GM23338 (cell line): ENCODE measurements around the gene USP9Y. TPM values are rescaled to one million over a fixed set of nuclear protein-coding genes. Genes with fewer than 3 reads are reported as not detected.
A peak's percentile ranks its signal among the peaks of the same experiment; 100 is the strongest.

ENCODE experiments used
- ATAC-seq: fragments of 200-7000 bp; cut with Tn5 transposase; 3 replicates; pipeline ENCODE4 v1.9.1; 2020
- DNase-seq: peaks from one replicate; pipeline ENCODE4 v3.0.0-alpha.2; 2015; ENCODE audit warnings: low spot score
- H2AFZ ChIP-seq: fragments of 200-600 bp; sonication (generic); 2 replicates; pipeline ENCODE4 v1.8.0; 2016; ENCODE audit warnings: antibody characterized with exemption, mild to moderate bottlenecking, moderate library complexity
- H3F3A ChIP-seq: fragments of 200-600 bp; sonication (generic); replicated peaks from 2 replicates; pipeline ENCODE4 v1.8.0; 2017; ENCODE audit warnings: antibody characterized with exemption, mixed run types, low read depth
- H3K27ac ChIP-seq: fragments of 200-600 bp; sonication (generic); 2 replicates; pipeline ENCODE4 v1.6.1; 2016; ENCODE audit warnings: low read depth
- H3K27me3 ChIP-seq: fragments of 200-600 bp; sonication (generic); 2 replicates; pipeline ENCODE4 v1.8.0; 2016; ENCODE audit warnings: mild to moderate bottlenecking, mixed run types, moderate library complexity; ENCODE audit not compliant: insufficient read depth
- H3K36me3 ChIP-seq: fragments of 200-600 bp; sonication (generic); 2 replicates; pipeline ENCODE4 v1.8.0; 2016; ENCODE audit warnings: mild to moderate bottlenecking; ENCODE audit not compliant: insufficient read depth
- H3K4me1 ChIP-seq: fragments of 200-600 bp; sonication (generic); 2 replicates; pipeline ENCODE4 v1.8.0; 2016; ENCODE audit warnings: mild to moderate bottlenecking, moderate library complexity; ENCODE audit not compliant: insufficient read depth
- H3K4me2 ChIP-seq: fragments of 200-600 bp; sonication (generic); 2 replicates; pipeline ENCODE4 v1.7.1; 2017; ENCODE audit warnings: mixed run types
- H3K4me3 ChIP-seq: fragments of 200-600 bp; sonication (generic); 2 replicates; pipeline ENCODE4 v1.6.1; 2016; ENCODE audit warnings: mixed run types
- H3K79me2 ChIP-seq: fragments of 200-600 bp; sonication (generic); replicated peaks from 2 replicates; pipeline ENCODE4 v1.8.0; 2017; ENCODE audit warnings: mild to moderate bottlenecking; ENCODE audit not compliant: insufficient read depth
- H3K9me2 ChIP-seq: fragments of 200-600 bp; sonication (generic); 2 replicates; pipeline ENCODE4 v1.8.0; 2017; ENCODE audit not compliant: insufficient read depth
- H4K20me1 ChIP-seq: fragments of 200-600 bp; sonication (generic); replicated peaks from 2 replicates; pipeline ENCODE4 v1.8.0; 2017; ENCODE audit warnings: mild to moderate bottlenecking; ENCODE audit not compliant: insufficient read depth
- H3K27ac Mint-ChIP-seq: 2 replicates; pipeline ENCODE4 v1.8.0; 2020; ENCODE audit warnings: inconsistent platforms, mild to moderate bottlenecking, moderate library complexity, mixed read lengths
- H3K27me3 Mint-ChIP-seq: 3 replicates; pipeline ENCODE4 v1.8.0; 2022; ENCODE audit warnings: low read depth, mild to moderate bottlenecking, moderate library complexity, mixed read lengths, inconsistent platforms; ENCODE audit not compliant: insufficient read depth, poor library complexity
- H3K36me3 Mint-ChIP-seq: 3 replicates; pipeline ENCODE4 v1.8.0; 2021; ENCODE audit warnings: low read depth, mild to moderate bottlenecking, inconsistent platforms, moderate library complexity, mixed read lengths
- H3K4me1 Mint-ChIP-seq: 3 replicates; pipeline ENCODE4 v1.8.0; 2020; ENCODE audit warnings: mild to moderate bottlenecking, inconsistent platforms, mixed read lengths
- H3K4me3 Mint-ChIP-seq: 3 replicates; pipeline ENCODE4 v1.8.0; 2021; ENCODE audit warnings: moderate library complexity, mild to moderate bottlenecking, inconsistent platforms, mixed read lengths
- H3K9me3 Mint-ChIP-seq: 3 replicates; pipeline ENCODE4 v1.8.0; 2020; ENCODE audit warnings: moderate library complexity, mild to moderate bottlenecking, inconsistent platforms, mixed read lengths
- CREB1 ChIP-seq: fragments of 250-450 bp; sonication (Bioruptor Pico); IDR thresholded peaks from 2 replicates; pipeline ENCODE4 v1.5.0; 2020; ENCODE audit warnings: low read depth, mild to moderate bottlenecking, moderate library complexity
- CTCF ChIP-seq, 2 experiments: fragments of 200-600 bp in 1 of 2; sonication (generic) in 1 of 2; conservative IDR thresholded peaks; 2 replicates each; pipeline versions ENCODE4 v1.5.1 to v1.6.1; 2016 to 2017; ENCODE audit warnings: antibody characterized with exemption in 2 of 2, low read depth in 2 of 2, mild to moderate bottlenecking in 2 of 2, moderate library complexity in 1 of 2
- EZH2 ChIP-seq: fragments of 200-600 bp; sonication (generic); IDR thresholded peaks from one replicate; pipeline ENCODE4 v1.8.0; 2017; ENCODE audit warnings: antibody characterized with exemption, mild to moderate bottlenecking, low read depth; ENCODE audit not compliant: unreplicated experiment
- EZH2phosphoT487 ChIP-seq: fragments of 200-600 bp; sonication (generic); IDR thresholded peaks from one replicate; pipeline ENCODE4 v1.8.1; 2018; ENCODE audit warnings: antibody characterized with exemption; ENCODE audit not compliant: unreplicated experiment
- JUNB ChIP-seq: IDR thresholded peaks from one replicate; pipeline ENCODE4 v1.6.1; 2016; ENCODE audit warnings: antibody characterized with exemption; ENCODE audit not compliant: unreplicated experiment
- NANOG ChIP-seq: IDR thresholded peaks from 2 replicates; pipeline ENCODE4 v1.6.1; 2016; ENCODE audit warnings: antibody characterized with exemption, borderline replicate concordance
- POLR2AphosphoS5 ChIP-seq: IDR thresholded peaks from 2 replicates; pipeline ENCODE4 v1.6.1; 2016; ENCODE audit warnings: antibody characterized with exemption, low read depth
- REST ChIP-seq: IDR thresholded peaks from one replicate; pipeline ENCODE4 v1.6.1; 2018; ENCODE audit warnings: antibody characterized with exemption; ENCODE audit not compliant: unreplicated experiment
- STAT1 ChIP-seq: IDR thresholded peaks from one replicate; pipeline ENCODE4 v1.6.1; 2016; ENCODE audit warnings: antibody characterized with exemption; ENCODE audit not compliant: unreplicated experiment
- polyA plus RNA-seq: library from polyadenylated mRNA; unstranded; fragments of >200 nt; fragmentation: Nextera tagmentation; extraction: Ambion mirVana; gene quantifications from 2 replicates; pipeline ENCODE4 v1.2.1, GENCODE V29; 2016
- total RNA-seq: library from RNA; depleted of rRNA; stranded (reverse); fragments of >200 nt; shearing (Covaris generic); gene quantifications from 2 replicates; pipeline ENCODE4 v1.2.3, GENCODE V29; 2014
- TF ChIP-seq, protein P1 (sequence below): IDR thresholded peaks from 2 replicates; pipeline ENCODE4 v1.6.1; 2016; ENCODE audit warnings: antibody characterized with exemption

USP9Y gene
- total and polyA plus RNA-seq, 2 experiments from 2014 or later, result 23.7 to 49.0 TPM

- TF ChIP-seq POLR2AphosphoS5, result no peak
- no peak for TF ChIP-seq EZH2
- no peak for TF ChIP-seq REST
Observed at GRCh38 chrY:12749293-12749692, 48.3 kb downstream of the USP9Y start (continued).

- Mint-ChIP-seq H3K4me3 (no peak overlapping the region), H3K27ac (peak overlapping the region; percentile 78), H3K36me3 (peaks cover 11% of the 10 kb centered on the region; the same call in 2 of the 3 replicates), H3K27me3 (no peaks in the 10 kb centered on the region), H3K4me1 (peaks cover 22% of the 10 kb centered on the region), H3K9me3 (no peaks in the 10 kb centered on the region; the same call in 2 of the 3 replicates)
- Histone ChIP-seq H3K27me3 (no peaks in the 10 kb centered on the region), H3K4me2 (no peak overlapping the region), H3K4me1 (peaks cover 3% of the 10 kb centered on the region; the same call in 1 of the 2 replicates), H4K20me1 (no peaks in the 10 kb centered on the region), H3K27ac (no peak overlapping the region), H3F3A (no peaks in the 10 kb centered on the region), H3K79me2 (peaks cover 2% of the 10 kb centered on the region), H3K4me3 (no peak overlapping the region), H3K9me2 (no peaks in the 10 kb centered on the region), H3K36me3 (no peaks in the 10 kb centered on the region), H2AFZ (no peak overlapping the region)
- ATAC-seq (no peak), DNase-seq (no peak)
- no peak for TF ChIP-seq CREB1 (CRISPR knock-in tag)
- no peak for TF ChIP-seq JUNB
- TF ChIP-seq REST, result no peak
- TF ChIP-seq POLR2AphosphoS5, result no peak
- TF ChIP-seq EZH2phosphoT487, result no peak
- no peak for TF ChIP-seq EZH2
- TF ChIP-seq NANOG, result no peak
- no peak for TF ChIP-seq CTCF (conservative IDR thresholded peaks at IDR 0.05; ENCODE audit: low read depth in 2 of 2)
- TF ChIP-seq STAT1, result no peak
- TF ChIP-seq, protein P1, sequence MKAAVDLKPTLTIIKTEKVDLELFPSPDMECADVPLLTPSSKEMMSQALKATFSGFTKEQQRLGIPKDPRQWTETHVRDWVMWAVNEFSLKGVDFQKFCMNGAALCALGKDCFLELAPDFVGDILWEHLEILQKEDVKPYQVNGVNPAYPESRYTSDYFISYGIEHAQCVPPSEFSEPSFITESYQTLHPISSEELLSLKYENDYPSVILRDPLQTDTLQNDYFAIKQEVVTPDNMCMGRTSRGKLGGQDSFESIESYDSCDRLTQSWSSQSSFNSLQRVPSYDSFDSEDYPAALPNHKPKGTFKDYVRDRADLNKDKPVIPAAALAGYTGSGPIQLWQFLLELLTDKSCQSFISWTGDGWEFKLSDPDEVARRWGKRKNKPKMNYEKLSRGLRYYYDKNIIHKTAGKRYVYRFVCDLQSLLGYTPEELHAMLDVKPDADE, result no peak
Observed at GRCh38 chrY:12752856-12753255, 51.8 kb downstream of the USP9Y start.
